ENCODE data around the gene INPP5F.
A peak's percentile ranks its signal among the peaks of the same experiment; 100 is the strongest.

Gene INPP5F

GRCh38 chr10:119812684-119813083, 86.8 kb downstream of the INPP5F start:
- no peak for DNase-seq (ENCODE audit: low read depth)
- TF ChIP-seq CTCF (conservative IDR thresholded peaks at IDR 0.05; ENCODE audit: control insufficient read depth, insufficient read depth, low read depth, low read length) = no peak

DNA sequence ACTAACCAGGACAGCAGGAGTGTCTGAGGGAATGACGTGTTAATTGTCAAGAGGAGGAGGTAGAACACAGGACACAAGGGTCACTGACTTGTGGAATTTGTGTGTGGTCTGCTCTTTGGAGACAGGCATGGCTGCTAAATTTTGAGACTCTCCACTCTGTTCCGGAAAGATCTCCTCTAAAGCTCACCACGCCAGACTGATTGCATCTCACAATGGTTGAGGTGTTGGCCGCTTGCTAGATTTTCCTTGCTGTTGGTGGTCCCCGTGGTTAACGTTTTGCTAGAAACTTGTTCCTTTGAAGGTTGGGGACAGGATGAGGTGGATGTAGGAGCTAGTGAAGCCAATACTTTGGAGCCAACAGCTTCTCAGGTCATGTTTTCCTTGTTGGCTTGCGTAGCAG, 89.8 kb downstream of the INPP5F start:
- no peak overlapping the region for H3K4me3 ChIP-seq (ENCODE audit: control insufficient read depth, low read depth, low read length)
- TF ChIP-seq CTCF (conservative IDR thresholded peaks at IDR 0.05; ENCODE audit: control insufficient read depth, insufficient read depth, low read depth, low read length) = no peak
- no peak for DNase-seq (ENCODE audit: low read depth)

More at GRCh38 chr10:119812684-119813083, 86.8 kb downstream of the INPP5F start:
- H3K4me3 ChIP-seq (ENCODE audit: control insufficient read depth, low read depth, low read length) = no peak overlapping the region

DNA sequence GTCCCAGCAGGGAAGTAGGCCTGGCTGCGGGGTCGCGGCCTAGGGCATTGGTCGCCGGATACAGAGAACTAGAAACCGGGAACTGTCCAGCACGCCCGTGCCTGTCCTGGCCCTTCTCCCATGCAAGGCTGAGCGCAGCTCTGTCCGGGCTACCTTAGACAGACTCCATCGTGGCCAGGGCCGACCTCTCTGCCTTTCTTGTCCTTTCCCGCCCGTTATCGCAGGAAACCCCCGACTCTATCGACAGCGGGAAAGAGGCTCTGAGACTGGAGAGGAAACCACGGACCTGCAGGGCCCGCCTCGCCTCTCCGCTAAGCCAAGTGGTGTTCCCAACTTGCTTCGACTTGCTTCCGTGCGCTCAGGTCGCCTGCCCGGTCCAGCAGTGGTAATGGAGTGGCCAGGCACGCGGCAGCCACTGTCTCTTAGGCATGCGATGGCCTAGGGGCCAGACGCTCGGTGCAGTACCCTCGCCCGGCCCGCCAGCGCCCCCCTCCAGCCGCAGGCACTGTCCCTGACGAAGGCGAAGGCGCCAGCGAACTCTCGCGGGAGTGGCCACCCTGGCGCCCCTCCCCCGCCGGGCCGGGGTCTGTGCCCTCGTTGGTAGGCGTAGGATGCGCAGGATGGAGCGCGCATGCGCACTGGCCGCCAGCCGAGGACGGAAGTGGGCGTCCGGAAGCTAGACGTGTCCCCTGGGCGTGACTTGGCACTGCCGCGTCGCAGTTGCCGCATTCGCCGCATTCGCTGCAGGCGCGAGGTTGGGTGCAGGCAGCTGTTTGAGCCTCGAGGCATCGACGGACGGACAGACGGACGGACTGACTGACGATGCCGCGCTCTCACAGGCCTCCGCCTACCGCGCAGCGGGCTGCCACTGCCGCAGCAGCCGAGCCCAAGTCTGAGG, 92.4 kb downstream of the INPP5F start:
- H3K4me3 ChIP-seq (ENCODE audit: control insufficient read depth, low read depth, low read length) = peak overlapping the region; percentile 31
- peak; percentile 62 for DNase-seq (ENCODE audit: low read depth)

DNA sequence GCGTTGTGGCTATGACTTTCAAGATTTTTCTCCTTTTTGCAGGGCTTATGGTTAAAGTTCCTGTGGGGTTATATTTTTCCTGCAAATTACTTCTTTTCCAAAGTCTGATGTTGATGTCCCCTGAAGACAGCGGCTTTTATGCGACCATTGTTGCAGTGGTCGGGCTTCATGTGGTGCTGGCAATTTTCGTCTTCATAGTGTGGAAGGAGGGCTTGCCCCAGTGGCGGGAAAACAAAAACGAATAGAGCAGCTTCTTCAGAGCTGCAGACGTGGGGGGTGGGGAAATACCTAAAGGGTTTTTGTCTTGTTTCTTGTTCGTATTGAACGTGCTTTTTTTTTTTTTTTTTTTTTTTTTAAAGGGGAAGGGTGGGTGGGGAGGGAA, 93.0 kb downstream of the INPP5F start:
- DNase-seq (ENCODE audit: low read depth) = no peak
- TF ChIP-seq CTCF (conservative IDR thresholded peaks at IDR 0.05; ENCODE audit: control insufficient read depth, insufficient read depth, low read depth, low read length) = no peak
- H3K4me3 ChIP-seq (ENCODE audit: control insufficient read depth, low read depth, low read length) = peak overlapping the region; percentile 31

More for the DNA sequence above, 92.4 kb downstream of the INPP5F start:
- TF ChIP-seq CTCF (conservative IDR thresholded peaks at IDR 0.05; ENCODE audit: control insufficient read depth, insufficient read depth, low read depth, low read length) = no peak

GRCh38 chr10:119821182-119821581, 95.3 kb downstream of the INPP5F start:
- no peak for DNase-seq (ENCODE audit: low read depth)
- H3K4me3 ChIP-seq (ENCODE audit: control insufficient read depth, low read depth, low read length) = no peak overlapping the region
- TF ChIP-seq CTCF (conservative IDR thresholded peaks at IDR 0.05; ENCODE audit: control insufficient read depth, insufficient read depth, low read depth, low read length) = no peak

DNA sequence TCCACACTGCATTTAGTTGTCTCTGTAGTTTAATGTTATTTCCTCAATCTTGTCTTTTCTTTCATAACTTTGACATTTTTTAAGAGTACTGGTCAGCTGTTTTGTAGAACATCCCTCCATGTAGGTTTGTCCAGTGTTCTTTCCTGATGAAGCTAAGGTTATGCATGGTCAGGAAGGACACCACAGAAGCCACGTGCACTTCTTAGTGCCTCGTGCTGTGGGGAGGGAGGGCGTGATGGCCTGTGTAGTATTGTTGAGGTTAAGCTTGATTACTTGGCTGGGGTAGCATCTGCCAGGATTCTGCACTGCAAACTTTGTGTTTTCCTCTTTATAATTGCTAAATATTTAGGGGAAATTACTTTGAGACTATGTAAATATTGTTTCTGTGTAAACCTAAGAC, 98.4 kb downstream of the INPP5F start:
- H3K4me3 ChIP-seq (ENCODE audit: control insufficient read depth, low read depth, low read length) = no peak overlapping the region
- TF ChIP-seq CTCF (conservative IDR thresholded peaks at IDR 0.05; ENCODE audit: control insufficient read depth, insufficient read depth, low read depth, low read length) = no peak
- DNase-seq (ENCODE audit: low read depth) = no peak
